Measurements from ENCODE around the gene EYA3.

EYA3 gene

DNA sequence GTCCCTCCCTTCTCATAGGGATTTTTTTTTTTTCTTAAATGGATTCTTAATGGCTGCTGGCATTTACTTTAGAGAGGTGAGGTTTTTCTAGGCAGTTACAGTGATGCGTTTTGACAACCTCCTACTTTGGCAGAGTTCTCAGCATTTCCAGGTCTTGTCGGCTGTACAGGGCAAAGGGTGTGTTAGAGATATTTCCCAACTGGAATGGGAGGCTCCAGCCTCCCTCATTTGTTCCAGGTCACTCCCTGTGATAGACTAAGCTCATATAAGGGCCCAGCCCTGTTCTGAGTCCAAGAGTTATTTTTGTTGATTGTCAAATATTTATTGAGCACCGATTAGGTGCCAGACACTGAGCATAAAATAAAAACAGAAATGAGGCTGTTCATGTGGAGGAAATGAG is 136.3 kb downstream of the EYA3 start:
- TF ChIP-seq, protein P1, sequence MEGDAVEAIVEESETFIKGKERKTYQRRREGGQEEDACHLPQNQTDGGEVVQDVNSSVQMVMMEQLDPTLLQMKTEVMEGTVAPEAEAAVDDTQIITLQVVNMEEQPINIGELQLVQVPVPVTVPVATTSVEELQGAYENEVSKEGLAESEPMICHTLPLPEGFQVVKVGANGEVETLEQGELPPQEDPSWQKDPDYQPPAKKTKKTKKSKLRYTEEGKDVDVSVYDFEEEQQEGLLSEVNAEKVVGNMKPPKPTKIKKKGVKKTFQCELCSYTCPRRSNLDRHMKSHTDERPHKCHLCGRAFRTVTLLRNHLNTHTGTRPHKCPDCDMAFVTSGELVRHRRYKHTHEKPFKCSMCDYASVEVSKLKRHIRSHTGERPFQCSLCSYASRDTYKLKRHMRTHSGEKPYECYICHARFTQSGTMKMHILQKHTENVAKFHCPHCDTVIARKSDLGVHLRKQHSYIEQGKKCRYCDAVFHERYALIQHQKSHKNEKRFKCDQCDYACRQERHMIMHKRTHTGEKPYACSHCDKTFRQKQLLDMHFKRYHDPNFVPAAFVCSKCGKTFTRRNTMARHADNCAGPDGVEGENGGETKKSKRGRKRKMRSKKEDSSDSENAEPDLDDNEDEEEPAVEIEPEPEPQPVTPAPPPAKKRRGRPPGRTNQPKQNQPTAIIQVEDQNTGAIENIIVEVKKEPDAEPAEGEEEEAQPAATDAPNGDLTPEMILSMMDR (conservative IDR thresholded peaks at IDR 0.05; ENCODE audit: control insufficient read depth, insufficient read depth, low read depth, low read length): no peak
- no peak for DNase-seq (ENCODE audit: low read depth)
- no peak overlapping the region for H3K4me3 ChIP-seq (ENCODE audit: control insufficient read depth, low read depth, low read length)

DNA sequence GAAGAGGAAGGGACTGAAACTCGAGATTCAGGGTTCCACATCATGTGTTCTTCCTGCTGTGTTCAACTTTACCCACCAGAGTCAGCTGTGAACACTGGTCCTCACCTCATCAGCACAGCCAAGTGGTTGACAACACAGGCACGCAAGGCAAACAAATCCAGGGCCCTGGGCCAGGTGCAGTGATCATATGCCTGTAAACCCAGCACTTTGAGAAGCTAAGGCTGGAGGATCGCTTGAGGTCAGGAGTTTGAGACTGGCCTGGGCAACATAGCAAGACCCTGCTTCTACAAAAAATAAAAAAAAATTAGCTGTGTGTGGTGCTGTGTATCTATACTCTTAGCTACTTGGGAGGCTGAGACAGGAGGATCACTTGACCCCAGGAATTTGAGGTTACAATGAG is 137.0 kb downstream of the EYA3 start:
- H3K4me3 ChIP-seq (ENCODE audit: control insufficient read depth, low read depth, low read length): no peak overlapping the region
- DNase-seq (ENCODE audit: low read depth): no peak
- TF ChIP-seq, protein P1 (conservative IDR thresholded peaks at IDR 0.05; ENCODE audit: control insufficient read depth, insufficient read depth, low read depth, low read length): no peak

DNA sequence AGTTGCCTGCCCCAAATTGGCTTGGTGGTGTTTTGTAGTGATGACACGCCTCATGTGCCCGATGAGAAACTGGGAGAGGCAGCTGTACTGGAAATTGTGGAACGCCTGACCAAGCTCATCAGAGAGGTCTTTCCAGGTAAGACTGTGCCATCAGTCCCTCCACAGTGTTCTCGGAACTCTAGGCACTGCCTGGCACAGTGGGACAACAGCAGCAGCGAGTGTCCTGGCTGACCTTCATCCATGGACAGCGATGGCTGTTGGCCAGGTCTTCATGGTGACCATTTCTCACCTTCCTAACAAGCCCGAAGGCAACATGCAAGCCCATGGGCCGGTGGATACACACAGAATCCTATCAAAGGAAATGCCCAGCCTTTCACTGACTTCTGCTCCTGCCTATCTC is 139.4 kb downstream of the EYA3 start:
- no peak for DNase-seq (ENCODE audit: low read depth)
- H3K4me3 ChIP-seq (ENCODE audit: control insufficient read depth, low read depth, low read length): no peak overlapping the region
- TF ChIP-seq, protein P1 (conservative IDR thresholded peaks at IDR 0.05; ENCODE audit: control insufficient read depth, insufficient read depth, low read depth, low read length): no peak

DNA sequence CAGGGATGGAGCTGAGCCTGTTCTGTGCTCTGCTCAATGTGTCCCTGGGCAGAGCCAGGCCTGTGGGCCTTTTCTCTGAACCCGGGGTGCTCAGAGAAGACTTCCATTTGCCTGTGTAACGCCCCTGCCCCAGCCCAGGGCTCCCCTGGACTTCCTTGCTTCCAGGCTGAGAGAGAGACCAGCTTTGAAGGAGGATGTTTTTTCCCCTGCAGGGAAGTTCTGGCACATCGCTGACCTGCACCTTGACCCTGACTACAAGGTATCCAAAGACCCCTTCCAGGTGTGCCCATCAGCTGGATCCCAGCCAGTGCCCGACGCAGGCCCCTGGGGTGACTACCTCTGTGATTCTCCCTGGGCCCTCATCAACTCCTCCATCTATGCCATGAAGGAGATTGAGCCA is 143.4 kb downstream of the EYA3 start:
- DNase-seq (ENCODE audit: low read depth): no peak
- H3K4me3 ChIP-seq (ENCODE audit: control insufficient read depth, low read depth, low read length): no peak overlapping the region
- TF ChIP-seq, protein P1 (conservative IDR thresholded peaks at IDR 0.05; ENCODE audit: control insufficient read depth, insufficient read depth, low read depth, low read length): no peak

DNA sequence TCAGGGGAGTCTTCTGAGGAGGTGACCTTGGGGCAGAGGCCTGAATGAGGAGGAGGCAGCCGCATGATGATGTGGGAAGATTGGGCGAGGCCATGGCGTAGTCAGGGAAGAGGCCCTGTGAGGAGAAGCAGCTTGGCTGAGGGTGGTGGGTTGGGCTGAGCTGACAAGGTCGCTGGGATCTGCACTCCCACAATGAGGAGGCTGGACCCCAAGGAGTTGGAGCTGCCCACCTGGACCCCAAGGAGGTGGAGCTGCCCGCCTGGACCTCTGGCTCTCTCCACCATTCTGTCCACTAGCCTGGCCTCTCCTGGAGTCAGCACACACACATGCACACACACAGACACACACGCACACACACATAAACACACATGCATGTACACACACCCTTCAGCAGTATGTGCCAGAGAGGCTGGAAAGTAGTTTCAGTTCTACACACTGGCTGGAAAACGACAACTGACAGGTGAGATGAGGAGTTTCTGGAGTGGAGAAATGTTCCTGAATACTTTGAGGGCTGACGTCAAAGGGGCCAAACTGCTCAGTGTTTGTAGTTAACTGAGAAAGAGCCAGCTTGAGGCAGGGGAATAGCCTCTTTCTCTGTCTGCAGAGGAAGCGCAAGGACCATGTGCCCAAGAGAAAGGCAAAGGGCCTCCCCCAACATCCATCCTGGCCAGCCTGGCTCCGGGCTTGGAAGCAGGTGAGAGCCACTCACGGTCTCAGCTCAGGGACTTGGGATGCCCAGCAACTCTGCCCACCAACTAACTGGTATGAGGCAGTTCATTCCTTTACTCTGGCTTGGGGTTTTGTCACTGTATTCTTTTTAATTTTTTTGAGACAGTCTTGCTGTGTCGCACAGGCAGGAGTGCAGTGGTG is 146.5 kb downstream of the EYA3 start:
- no peak for DNase-seq (ENCODE audit: low read depth)
- no peak overlapping the region for H3K4me3 ChIP-seq (ENCODE audit: control insufficient read depth, low read depth, low read length)
- TF ChIP-seq, protein P1 (conservative IDR thresholded peaks at IDR 0.05; ENCODE audit: control insufficient read depth, insufficient read depth, low read depth, low read length): no peak

DNA sequence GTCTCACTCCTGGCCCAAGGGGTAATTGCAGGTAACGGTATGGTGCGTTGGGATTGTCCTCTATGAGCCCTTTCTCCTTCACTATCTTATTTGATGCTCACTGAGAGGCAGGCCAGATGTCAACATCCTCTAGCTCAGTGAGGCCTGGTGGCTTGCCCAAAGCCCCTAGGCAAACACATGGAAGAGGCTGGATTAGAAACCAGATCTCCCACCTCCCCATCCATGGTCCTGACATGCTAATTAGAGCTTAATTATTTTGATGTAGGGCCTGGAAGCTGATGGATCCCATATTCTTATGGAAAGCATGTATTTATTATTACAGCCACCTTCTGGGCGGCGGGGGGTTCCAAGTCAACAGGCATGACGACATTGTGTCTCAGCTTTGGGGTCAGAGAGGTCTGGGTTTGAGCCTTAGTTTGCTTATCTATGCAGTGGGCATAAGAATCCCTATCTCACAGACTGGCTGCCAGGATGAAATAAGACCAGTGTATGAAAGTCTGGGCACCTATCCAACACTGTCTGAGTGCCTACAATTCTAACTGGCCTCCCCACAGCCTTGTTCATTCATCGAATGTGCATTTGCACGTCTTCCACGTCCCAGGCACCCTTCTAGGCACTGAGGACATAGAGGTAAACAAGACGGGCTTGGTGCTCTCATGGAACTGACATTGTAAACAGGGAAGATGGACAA is 147.4 kb downstream of the EYA3 start:
- no peak for DNase-seq (ENCODE audit: low read depth)
- no peak overlapping the region for H3K4me3 ChIP-seq (ENCODE audit: control insufficient read depth, low read depth, low read length)
- TF ChIP-seq, protein P1 (conservative IDR thresholded peaks at IDR 0.05; ENCODE audit: control insufficient read depth, insufficient read depth, low read depth, low read length): no peak

All from fibroblast of mammary gland (primary cell).